Inflammatory macrophage treated with lipopolysaccharide for 1 hour (primary cell): ENCODE data around the gene ADGRD2.

Experiments
- DNase-seq, 2 donors: peaks; one replicate each; pipeline ENCODE4 v3.0.0-alpha.2; 2020 to 2022

ADGRD2 gene

GRCh38 chr9:124514125-124514524 is 63.9 kb downstream of the ADGRD2 start:
- no peak for DNase-seq

- DNase-seq, result no peak
Observed at GRCh38 chr9:124514874-124515273, 64.6 kb downstream of the ADGRD2 start.

- no peak for DNase-seq
Observed at GRCh38 chr9:124517600-124517999, 67.3 kb downstream of the ADGRD2 start.

GRCh38 chr9:124518116-124518515 is 67.9 kb downstream of the ADGRD2 start:
- DNase-seq, result no peak

- no peak for DNase-seq
Observed at GRCh38 chr9:124520206-124520596, 70.0 kb downstream of the ADGRD2 start.

- DNase-seq, result no peak
Observed at GRCh38 chr9:124521142-124521541, 70.9 kb downstream of the ADGRD2 start.

GRCh38 chr9:124522121-124523098 is 72.2 kb downstream of the ADGRD2 start:
- DNase-seq, result no peak

- no peak for DNase-seq
Observed at GRCh38 chr9:124526174-124526573, 75.9 kb downstream of the ADGRD2 start.

GRCh38 chr9:124527781-124528180 is 77.5 kb downstream of the ADGRD2 start:
- DNase-seq, result no peak
